ENCODE data around the gene ZCCHC9.

DNA sequence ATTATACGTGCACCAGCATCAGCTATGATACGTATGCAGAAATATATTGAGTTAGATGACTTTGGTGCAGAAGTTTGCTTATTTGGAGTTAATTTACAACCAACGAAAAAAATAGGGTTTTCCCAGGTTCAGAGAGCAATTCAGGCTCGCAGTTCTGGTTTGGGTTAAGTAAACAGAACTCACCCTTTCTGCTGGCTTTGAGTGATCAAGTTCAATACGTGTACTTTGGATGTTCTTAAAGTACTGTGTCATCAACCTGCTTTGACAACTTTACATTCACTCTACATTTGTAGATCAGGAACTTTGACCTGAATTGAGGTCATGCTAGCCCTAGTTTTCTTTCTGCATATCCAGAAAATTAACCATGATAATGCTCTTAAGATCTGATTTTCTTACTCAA, 51.8 kb downstream of the ZCCHC9 start:
- TF ChIP-seq POLR2AphosphoS5 (IDR thresholded peaks at IDR 0.05; ENCODE audit: borderline replicate concordance, low read depth, low read length) (no peak), EZH2 (IDR thresholded peaks at IDR 0.05) (no peak)

Data from SK-N-MC (cell line).